NCI-H2107 treated with DMSO at 0.1 percent for 48 hours (cell line): Measurements from ENCODE around the gene AGR3.

Experiments used
- DNase-seq: peaks from one replicate; lab custom pipeline; 2025; ENCODE audit not compliant: unreplicated experiment; lab: John Stamatoyannopoulos, UW

AGR3 gene

DNA sequence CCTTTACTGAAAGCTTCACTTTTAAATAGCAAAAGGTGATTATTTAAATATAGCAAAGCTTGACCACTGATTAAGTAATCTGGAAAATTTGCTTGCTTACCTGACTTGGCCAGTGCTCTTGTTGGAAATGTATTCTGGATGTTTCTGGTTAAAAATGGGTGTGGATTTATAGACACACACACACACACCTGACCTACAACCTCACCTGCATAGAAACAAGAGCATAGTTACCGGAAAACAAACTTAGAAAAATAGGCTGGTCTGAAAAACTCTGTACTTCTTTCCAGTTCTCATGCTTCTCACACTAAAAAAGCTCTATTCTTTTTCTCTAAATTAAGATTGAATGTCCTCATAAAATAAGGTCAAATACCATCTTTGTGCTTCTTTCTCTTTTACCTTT, at the start of gene AGR3:
Gene AGR3 (minus strand): TSS at position 140 of the 400 bp plus-strand sequence. CDS start 3,365 bp downstream, outside the sequence.
- DNase-seq: no peak

DNA sequence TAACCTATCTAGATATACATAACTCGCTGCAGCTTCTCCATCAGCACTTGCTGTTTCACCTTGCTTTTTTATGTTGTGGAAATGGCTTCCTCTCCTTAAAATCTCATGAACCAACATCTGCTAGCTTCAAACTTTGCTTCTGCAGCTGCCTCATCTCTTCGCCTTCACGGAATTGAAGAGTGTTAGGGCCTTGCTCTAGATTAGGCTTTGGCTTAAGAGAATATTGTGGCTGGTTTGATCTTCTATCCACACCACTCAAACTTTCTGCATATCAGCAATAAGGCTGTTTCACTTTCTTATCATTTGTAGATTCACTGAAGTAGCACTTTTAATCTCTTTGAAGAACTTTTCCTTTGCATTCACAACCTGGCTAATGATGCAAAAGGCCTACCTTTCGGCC, 49.2 kb upstream of the AGR3 start:
- DNase-seq: no peak

DNA sequence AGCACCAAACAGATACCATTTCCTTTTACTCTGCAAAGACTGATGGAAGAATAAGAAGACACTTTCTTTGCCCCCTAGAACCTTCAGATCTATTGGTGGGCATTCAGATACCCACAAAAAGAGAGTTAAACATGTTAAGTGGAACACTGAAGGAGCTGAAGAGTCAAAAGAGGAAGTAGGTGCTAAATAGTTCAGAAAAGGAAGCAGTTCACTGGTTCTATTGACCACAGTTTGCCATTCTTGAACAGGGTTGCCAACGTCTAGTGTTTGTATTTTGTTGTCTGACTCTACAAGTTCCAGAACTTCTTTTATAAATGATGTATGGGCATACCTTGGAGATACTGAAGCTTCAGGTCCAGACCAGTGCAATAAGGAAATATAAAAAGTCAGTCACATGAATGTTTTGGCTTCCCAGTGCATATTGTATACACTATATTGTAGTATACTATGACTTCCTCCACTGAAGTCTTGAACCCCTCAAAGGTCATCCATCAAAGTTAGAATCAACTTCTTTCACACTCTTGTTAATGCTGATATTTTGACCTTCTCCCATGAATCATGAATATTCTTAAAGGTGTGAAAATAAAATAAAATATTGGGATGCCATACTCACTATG, 47.5 kb upstream of the AGR3 start:
- DNase-seq: no peak

DNA sequence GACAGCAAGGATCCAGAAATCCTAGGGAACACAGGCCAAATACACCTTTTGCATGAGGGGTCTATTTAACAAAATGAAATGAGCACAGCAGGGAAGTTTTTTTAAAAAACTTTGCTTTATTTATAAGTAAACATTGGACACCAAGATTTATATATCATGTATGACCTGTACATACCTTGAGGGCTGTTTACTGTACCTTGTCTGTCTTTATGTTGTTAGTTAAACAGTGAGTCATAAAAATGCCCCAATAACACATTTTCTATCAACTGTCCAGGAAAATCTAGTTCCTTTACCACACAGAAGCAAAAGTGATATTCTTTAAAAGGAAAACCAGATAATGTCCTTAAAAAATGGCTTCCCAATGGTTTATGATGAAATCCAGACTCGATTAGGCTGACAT, 45.1 kb upstream of the AGR3 start:
- DNase-seq: no peak

DNA sequence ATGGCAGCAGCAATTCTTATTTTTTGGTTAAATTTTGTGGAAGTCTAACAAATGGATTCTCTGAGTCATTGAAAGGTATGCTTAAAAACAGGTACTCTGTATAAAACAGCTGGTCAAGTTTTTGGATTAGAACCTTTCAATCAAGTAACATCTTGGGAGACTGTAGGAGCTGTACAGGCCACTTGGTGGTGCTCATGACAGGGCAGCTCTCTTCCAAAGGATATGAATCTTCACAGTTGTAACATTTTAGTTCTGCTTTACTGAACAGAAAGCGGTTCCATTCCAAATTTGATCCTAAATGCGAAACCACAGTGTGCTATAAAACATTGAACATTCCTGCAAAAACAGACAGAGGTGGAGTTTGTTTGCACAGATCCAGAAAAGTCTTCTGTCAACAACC, 44.5 kb upstream of the AGR3 start:
- DNase-seq: no peak

DNA sequence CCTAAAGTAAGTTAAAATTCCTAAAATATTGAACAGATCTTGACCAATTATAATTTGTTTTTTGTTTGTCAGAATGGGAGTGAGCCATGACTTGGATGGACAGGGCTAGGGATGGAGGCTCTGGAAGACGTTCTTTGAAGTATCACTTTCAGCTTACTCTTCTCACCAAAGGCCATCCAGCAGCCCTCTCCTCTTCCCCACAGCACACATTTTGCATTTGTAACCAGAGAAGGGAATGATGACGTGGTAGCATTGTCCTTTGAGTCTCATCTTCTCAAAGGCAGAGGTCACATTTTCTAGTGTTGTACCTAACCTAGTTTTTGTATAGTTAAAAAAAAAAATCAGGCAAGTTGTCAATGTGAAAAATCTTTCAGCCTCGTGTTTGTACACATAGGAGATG, 43.8 kb upstream of the AGR3 start:
- DNase-seq: no peak

DNA sequence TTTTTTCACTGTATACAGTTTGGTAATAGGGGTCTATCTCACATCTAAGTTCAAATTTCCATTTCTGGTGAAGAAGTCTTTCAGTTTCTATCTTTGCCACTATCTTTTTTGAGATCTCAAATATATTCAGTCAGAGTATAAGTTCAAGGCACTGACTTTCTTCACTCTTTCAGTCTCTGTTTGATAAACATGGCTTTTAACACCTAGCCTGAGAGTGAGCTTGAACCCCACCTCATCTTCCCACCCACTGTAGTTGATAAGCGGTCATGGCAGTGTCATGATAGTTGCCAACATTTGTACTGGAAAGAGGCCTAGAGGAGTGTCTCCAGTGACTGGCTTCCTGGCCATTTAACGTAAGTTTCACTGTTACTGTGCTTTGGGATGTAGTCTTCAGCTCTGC, 41.2 kb upstream of the AGR3 start:
- no peak for DNase-seq

DNA sequence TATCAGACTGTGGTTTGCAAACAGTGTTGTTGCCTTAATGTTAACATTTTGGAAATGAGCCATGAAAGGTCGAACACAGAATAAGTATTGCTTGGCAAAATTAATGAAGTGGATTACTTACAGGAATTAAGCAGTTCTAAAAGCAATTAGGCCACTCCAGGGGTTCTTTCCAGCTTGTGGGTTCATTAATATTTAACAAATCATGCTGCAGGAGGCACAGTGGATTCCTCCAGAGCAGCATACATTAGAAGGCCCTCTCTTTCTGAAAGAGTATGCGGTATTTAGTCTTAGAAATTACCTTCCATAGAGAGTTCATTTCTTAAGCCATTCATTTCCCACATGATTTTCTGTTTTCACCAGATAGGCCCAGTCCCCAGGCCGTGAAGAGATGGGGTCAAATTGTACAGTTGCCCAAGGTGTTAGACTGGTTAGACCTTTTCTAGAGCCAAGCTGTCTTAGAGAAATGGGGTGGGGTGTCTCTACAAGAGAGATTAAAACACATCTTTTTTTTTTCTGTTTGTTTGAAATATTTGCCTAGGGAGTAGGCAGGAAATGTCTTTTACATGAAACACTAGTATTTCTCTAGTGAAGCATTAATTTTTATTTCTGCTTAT, 40.0 kb upstream of the AGR3 start:
- no peak for DNase-seq

DNA sequence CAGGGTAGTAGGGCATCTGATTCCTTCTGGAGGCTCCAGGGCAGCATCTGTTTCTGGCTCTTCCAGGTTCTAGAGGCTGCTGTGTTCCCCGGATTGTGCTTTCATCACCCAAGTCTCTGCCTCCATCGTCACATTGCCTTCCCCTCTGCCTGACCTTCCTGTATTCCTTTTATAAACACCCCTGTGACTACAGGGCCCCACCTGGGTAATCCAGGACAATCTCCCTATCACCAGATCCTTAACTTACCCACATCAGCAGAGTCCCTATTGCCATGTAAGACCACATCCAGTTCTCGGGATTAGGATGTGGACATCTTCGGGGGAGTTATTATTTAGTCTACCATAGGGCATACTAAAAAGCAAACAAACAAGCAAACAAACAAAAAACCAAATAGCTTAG, 39.4 kb upstream of the AGR3 start:
- no peak for DNase-seq

DNA sequence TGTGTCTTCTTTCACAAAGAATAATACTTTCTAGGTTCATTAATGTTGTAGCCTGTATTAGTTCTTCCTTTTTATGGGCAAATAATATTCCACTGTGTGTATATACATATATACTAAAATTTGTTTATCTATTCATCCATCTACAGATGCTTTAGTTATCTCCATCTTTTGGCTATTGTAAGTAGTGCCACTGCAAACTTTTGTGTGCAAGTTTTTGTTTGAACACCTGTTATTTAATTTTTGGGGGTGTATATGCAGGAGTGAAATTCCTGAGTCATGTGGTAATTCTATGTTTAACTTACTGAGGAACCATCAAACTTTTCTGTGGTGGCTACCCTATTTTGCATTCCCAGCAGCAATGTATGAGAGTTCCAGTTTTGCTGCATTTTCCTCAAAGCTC, 37.7 kb upstream of the AGR3 start:
- no peak for DNase-seq

DNA sequence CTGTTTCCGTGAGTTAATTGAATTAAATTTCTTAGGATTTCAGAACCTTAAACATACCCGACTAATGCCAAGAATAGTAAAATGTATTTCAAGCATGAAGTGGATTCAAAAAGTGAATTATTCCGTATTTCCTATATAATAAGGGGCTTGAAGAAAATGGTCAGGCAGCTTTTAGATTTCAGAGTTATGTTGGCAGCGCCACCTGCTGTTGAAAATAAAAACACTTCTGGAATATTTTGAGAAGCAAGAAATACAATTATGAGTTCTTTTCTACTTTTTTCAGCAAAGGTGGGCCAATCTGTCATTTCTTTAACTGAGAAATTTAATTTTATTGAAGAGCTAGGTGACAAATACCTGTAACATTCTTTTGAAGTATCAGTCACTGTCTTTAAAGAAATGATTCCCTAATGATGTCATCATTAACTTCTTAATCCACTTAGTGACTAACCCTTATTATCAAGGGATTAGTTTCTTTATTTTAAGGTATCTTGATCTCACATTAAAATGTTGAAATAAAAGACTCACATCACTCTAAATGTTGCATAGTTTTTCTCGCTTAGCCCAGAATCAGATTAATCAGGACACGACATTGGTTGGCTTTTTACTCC, 36.6 kb upstream of the AGR3 start:
- peak; percentile 26 for DNase-seq

DNA sequence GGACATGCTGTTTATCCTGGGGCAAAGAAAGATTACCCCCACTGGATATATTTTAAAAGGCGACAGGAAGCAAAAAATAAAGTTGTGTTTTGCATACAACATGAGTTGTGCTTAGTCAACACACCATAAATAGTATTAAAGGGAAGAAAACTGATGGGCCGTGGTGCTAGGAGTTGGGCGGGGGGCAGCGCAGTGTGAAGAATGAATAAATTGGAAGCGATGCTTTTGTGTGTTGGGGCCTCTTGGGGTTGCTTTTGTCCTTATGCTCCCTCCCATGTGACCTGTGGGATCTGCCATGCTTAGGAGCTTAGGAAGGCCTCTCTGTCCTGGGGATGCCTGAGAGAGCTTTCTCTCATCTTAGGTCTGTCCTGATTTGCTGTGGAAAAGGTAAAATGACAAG, 35.0 kb upstream of the AGR3 start:
- DNase-seq: no peak

DNA sequence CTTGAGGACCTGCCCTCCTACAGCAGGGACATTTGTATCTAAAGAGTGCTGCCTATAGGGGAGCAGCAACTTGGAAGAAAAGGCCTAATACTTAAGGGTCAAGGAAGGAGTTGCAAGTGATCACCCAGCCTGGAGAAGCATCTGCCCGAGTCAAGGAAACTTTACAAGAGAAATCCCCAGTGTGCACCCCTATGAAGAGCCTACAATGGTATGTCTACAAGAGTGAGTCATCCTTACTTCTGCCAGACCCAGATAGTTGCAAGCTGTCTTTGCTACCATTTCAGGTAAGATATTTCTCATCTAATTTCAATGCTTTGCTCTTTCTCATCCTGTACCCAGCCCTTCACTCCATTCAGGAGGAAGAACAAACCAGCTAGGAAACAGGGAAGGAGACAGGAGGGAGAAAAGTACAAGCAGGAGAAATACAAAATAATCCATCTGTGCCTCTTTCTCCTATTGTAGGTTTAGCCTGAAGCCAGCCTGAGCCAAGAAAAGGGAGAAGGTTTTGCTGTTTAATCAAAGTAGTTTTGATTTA, 34.4 kb upstream of the AGR3 start:
- DNase-seq: no peak

DNA sequence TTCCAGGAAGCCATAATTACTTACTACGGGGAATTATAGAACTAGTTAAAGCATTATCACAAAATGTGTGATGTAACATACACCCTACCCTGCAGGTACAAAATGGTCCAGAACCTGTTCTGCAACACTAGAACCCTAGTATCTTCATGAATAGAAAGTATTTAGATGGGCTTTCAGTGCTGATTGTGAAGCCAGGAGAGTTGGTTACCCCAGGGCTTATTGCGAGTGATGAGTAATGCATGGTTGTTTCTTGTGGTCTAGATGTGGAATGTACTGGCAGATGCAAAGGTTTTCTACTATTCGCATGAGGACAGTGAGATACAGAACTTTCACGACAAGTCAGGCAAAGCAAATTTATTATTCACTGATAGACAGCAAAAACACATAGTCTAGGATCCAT, 33.6 kb upstream of the AGR3 start:
- DNase-seq: no peak

DNA sequence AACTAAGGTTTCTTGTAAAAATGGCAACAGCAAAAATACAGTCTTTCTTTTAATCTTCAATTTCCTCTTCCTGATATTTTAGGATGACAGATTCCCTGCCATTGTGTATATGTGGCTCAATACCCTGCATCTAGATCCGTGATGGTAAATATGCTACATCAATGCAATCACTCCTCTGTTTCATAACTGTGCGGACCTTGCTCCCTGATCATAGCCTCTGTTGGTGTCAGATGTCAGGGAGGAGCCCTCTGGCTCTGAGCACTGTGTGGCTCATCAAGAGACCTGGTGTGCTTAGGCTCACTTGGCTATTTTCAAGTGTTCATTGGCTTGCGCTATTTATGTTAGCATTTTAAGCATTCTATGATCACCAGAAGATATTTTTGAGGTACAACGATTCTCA, 33.0 kb upstream of the AGR3 start:
- DNase-seq: no peak

DNA sequence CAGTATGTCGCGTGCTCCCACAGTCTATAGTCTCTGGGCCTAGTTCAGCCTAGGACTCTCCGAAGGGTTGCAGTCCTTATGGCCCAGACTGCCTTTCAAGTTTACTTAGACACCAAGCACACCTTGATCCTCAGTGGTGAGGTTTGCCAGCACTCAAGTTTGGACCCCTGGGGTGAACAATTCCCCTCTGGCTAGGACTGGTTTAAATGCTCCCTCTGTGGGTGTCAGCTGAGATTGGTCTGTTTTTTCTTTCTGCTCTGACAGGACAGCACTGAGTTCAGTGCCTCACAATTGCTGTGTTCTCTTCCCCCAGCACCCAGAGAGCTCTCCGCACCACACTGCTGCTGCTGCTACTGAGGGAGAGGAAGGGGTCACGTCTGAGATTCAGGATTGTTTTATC, 31.9 kb upstream of the AGR3 start:
- DNase-seq: no peak

DNA sequence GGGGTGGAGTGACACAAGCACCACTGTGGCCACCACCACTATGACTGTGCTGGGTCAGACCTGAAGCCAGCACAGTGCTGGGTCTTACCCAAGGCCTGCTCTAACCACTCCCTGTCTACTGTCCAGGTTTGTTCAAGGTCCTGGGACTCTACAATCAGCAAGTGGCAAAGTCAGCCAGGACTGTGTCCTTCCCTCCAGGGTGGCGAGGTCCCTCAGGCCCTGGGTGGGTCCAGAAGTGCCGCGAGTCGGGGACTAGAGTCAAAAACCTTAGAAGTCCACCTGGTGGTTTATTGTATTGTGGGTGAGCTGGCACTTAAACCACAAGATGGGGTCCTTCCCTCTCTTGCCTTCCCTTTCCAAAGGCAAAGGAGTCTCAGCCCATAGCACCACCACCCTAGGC, 30.8 kb upstream of the AGR3 start:
- no peak for DNase-seq

DNA sequence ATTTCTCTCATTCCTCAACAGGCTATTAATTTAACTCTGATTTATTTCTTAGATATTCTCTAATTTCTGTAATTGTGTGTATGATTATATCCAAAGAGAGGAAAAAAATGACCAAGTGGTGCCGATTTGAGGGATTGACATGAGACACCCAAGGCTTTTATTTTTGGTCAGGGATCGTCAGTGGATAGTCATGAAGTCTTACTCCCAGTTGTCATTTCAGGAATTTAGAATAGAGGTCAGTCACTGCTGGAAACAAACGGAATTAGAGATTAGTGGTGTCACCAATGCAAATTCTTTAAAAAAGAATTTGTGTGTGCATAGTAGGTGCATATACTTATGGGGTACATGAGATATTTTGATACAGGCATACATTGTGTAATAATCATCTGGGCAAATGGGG, 26.8 kb upstream of the AGR3 start:
- DNase-seq: no peak

DNA sequence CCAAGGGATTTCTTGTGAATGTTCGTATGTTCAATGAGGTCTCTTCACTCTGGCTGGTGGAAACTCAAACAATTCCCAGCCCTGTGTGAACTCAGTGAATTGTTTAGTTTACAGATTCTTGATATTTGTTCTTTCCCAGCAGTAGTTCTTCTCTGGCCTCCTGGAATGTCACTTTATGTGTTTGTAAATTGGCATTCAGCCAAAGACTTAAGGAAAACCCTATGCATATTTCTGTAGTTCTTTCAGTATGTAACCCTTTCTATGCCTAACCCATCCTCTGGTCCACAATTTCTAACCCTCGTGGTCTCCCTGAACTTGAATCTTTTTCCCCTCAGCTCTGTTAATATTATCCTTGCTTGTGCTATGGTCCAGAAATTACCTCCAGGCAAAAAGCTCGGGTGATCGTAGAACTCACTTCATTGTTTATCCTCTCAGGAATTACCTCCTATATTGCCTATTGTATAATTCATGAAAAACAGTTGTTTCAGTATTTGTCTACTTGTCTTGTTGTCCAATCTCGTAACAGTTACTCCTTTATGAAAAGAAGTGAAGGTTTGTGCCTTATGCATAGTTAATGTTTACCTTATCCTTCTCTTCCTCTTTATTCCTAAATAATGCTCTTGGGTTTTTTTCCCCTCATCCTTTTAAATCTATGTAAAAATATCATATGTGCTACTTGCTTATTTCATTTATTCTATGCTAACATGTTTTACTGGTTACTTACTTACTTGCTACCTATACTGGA, 23.7 kb upstream of the AGR3 start:
- no peak for DNase-seq

DNA sequence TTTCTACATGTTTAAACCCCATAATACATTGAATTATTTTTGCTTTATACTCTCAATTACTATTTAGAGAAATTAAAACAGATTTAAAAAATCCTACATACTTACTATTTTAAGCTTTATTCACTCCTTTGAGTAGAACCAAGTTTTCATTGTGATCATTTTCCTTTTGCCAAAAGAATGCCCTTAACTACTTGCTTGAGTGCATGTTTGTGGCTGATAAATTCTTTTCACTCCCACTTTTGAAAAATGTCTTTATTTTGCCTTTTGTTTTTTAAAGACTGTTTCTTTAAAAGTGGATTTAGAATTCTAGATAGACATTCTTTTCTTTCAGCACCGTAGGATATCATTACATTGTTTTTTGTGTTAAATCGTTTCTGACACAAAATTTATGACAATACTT, 22.3 kb upstream of the AGR3 start:
- DNase-seq: no peak

DNA sequence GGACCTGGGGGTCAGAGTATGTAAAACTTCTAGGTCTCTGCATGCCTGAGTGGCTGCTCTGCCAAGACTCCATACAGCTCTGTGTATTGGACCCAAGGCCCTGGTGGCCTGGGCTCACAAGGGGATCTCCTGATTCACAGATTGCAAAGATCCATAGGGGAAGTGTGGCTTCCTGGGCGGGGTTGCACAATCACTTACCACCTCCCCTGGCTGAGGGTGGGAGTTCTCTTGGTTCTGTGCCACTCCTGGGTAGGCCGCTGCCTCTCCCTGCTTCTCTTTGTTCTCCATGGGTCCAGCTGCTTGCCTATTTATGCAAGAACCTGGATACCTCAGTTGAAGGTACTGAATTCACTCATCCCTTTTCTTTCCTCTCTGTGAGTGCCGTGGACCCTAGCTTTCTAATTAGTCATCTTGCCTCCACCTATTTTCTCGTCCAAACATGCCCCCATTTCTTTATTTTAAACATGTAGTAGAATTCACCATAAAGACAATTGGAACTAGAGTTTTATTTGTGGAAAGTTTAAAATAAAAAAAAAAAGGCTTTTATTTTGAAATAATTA, 18.5 kb upstream of the AGR3 start:
- no peak for DNase-seq
